ENCODE results near the gene GFI1.

GFI1 gene

DNA sequence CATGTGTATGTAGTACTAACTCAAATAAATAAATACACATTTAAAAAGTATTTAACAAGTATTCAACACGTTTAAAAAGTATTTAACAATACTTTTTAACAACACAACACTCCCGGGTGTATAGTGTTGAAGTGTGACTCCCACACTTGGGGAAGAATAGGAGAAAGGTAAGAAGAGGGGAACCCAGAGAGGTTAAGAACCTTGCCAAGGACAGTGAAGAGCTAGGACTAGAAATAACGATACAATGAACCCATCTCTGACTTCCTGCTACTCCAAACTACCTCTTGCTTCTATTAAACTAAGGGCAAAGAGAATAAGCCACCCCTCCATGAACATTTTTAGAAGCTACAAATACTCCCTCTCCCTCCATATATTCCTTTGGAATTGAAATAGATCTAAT, 1.7 kb upstream of the GFI1 start:
- DNase-seq (ENCODE audit: low read depth in 2 of 2): no peak

- DNase-seq (ENCODE audit: low read depth in 2 of 2): no peak
Observed at GRCh38 chr1:92487078-92487605, 417 bp upstream of the GFI1 start.

GRCh38 chr1:92485381-92486250, 1.1 kb downstream of the GFI1 start:
- peak; percentile 86 to 91 for DNase-seq (ENCODE audit: low read depth in 2 of 2)

- DNase-seq (ENCODE audit: low read depth in 2 of 2): peak in 1 of 2 donors; percentile 59
Observed at GRCh38 chr1:92484472-92485380, 2.0 kb downstream of the GFI1 start.

GRCh38 chr1:92483610-92484471, 2.9 kb downstream of the GFI1 start:
- peak; percentile 65 to 70 for DNase-seq (ENCODE audit: low read depth in 2 of 2)

- DNase-seq (ENCODE audit: low read depth in 2 of 2): no peak
Observed at GRCh38 chr1:92482665-92483609, 3.8 kb downstream of the GFI1 start.

DNA sequence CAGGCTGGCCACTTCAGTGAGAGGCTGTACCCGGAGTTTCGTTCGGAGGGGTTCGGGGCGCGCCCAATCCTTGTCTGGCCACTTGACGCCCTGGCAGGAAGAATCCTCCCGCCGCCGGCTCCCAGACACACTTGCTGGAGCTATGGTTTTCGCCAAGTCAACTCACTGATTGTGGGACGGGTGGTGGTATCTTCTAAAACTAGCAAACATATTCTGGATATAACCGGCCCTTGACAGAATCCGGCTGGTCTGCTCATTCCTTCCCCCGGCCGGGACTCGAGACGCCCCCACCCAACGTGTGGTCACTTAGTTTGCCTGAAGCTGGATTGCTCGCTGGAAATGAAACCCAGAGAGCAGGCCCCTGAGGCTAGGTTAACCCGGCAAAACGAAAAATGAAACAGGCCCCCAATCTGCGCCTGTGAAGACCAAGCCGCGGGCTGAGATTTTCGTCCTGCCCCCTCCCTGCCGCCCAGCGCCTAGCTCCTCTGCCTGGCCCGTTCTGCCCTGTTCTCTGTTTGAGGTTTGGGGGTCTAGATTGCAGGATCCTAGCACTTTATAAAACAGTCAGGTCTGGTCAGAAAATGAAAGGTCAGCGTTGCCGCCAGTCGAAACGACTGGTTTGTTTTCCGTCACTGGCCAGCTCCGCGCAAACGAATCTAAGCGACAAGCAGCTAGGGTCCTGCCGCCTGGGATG, 4.6 kb downstream of the GFI1 start:
- no peak for DNase-seq (ENCODE audit: low read depth in 2 of 2)

- DNase-seq (ENCODE audit: low read depth in 2 of 2): no peak
Observed at GRCh38 chr1:92481599-92481925, 5.2 kb downstream of the GFI1 start.

GRCh38 chr1:92480813-92481598, 5.7 kb downstream of the GFI1 start:
- DNase-seq (ENCODE audit: low read depth in 2 of 2): no peak

DNA sequence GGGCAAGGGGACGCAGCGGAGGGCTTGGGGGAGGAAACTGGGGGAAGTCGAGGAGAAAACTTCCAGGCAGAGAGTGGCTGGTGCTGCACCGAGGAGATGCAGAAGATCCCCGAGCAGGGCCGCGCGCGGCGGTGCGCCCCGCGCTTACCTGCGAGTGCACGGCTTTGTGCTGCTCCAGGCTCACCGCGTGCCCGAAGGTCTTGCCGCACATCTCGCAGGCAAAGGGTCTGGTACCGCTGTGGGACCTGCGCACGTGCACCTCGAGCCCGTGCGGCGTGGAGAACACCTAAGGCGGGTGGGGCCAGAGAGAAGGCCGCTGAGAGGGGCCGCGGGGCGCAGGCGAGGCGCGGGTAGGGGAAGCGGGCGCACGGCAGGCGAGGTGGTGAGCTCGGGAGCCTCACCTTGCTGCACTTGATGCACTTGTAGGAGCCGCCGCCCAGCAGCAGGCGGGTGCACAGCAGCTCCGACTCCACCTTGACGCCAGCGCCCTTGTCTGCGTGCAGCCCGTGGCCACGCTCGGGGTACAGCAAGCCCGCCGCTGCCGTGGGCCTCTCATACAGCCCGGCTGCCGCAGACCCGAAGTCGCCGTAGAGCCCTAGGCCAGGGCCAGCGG, 6.4 kb downstream of the GFI1 start:
- no peak for DNase-seq (ENCODE audit: low read depth in 2 of 2)

- DNase-seq (ENCODE audit: low read depth in 2 of 2): no peak
Observed at GRCh38 chr1:92479587-92479986, 7.1 kb downstream of the GFI1 start.

GRCh38 chr1:92478393-92478792, 8.3 kb downstream of the GFI1 start:
- no peak for DNase-seq (ENCODE audit: low read depth in 2 of 2)

- peak in 1 of 2 donors; percentile 45 for DNase-seq (ENCODE audit: low read depth in 2 of 2)
Observed at GRCh38 chr1:92476071-92476631, 10.6 kb downstream of the GFI1 start.

DNA sequence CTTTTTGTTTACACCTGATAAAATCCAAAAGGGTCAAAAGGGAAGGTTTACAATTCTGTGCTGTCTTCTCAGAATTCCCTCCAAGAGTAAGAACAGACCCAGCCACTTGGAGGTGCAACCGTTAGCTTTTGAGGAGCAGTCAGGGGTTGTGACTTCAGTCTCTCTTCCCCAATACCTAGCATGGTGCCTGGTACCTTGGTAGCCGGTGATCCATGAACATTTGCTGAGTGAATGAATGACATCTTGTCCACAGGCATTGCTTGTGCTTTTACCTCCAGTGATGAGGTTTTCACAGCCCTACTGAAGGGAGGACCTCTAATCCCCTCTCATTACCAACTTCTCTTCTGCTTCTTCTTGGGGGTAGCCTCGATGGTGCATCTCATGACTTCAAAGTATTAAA, 11.7 kb downstream of the GFI1 start:
- no peak for DNase-seq (ENCODE audit: low read depth in 2 of 2)

DNA sequence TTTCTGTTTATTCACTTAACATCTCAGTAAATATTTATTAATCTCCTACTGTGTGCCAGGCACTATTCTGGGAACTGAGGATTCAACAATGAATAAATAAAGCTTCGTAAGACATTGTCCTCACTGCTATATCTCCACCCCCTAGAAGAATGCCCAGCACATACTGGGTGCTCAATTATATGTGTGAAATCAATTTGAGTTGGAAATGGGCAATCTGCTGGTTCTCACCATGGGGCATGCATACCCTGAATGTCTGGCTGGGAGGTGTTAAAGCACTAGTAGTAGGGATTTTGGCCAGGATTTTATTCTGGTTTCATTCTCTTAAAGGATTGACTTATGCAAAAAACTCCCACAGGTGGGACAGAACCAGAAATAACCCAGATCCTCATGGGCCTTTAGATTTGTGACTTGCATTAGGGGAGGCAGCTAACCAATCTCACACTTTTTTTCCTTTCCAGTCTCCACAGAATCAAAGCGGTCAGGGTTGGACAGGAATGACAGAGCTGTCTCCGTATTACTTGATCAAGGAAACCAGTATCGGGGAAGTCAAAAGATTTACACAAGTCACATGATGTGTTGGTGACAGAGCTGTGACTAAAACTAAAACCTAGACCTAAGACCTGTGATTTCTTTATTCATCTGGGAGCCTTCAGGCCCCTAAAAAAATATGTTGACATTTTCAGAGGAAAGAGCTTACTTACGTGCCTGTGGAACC, 12.8 kb downstream of the GFI1 start:
- no peak for DNase-seq (ENCODE audit: low read depth in 2 of 2)

DNA sequence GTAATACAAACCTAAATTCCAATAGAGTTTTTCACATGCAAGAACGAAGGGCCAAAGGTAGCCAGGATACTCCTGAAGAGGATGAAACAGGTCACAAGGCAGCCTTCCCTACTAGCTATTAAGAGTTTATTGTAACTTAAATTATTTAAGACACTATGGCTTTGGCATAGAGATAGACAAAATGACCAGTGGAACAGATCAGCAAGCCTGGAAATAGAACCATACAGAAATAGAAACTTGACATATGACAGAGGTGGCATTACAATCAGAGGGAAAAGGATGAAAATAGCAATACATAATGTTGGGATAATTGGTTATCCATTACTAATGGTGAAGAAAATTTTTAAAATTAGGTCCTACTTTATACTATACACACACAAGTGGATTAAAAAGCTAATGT, 16.5 kb downstream of the GFI1 start:
- DNase-seq (ENCODE audit: low read depth in 2 of 2): no peak

GRCh38 chr1:92466683-92467352, 19.9 kb downstream of the GFI1 start:
- no peak for DNase-seq (ENCODE audit: low read depth in 2 of 2)
